GM12891 (cell line): ENCODE measurements around the gene ANXA6.

Experiments used
- POLR2A ChIP-seq: IDR thresholded peaks from 2 replicates; pipeline ENCODE4 v1.6.1; 2011; ENCODE audit warnings: low read depth, low read length, control low read depth
- POLR2AphosphoS5 ChIP-seq: IDR thresholded peaks from 2 replicates; pipeline ENCODE4 v1.6.1; 2011; ENCODE audit warnings: low read depth, low read length, control low read depth
- TAF1 ChIP-seq: IDR thresholded peaks from 2 replicates; pipeline ENCODE4 v1.6.1; 2011; ENCODE audit warnings: low read depth, low read length, control low read depth

DNA sequence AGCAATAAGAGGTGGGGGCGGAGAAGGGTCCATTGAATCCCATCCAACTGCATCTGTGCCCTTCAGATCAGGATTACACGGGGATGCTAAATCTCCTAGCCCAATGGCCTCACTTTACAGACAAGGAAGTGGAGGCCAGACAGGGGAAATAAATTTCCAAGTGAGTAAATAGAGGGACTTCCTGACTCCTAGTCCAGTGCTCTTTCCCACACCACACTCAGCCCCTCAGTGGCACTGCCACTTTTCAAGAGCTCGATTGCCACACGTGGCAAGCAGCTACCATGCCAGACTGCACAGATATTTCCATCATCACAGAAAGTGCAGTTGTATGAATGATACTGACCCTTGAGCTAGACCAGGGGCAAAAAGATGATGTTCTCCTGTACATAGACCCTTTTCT lies 68.6 kb downstream of the ANXA6 start:
- TF ChIP-seq POLR2A (0 out of 2 replicates have a peak, but pooled peaks have one; percentile 29), POLR2AphosphoS5 (no peak), TAF1 (no peak)
